ENCODE results near the gene CWC25.
"Not testable (repeated sequence)": the region's sequence is repeated elsewhere in the genome, so short reads cannot be mapped to it uniquely, and the experiment has no call there.

The CWC25 gene

GRCh38 chr17:38852771-38853291, 27.7 kb upstream of the CWC25 start:
- DNase-seq (ENCODE audit: low read depth): no peak

- no peak for DNase-seq (ENCODE audit: low read depth)
These were observed 26.3 kb upstream of the CWC25 start for GRCh38 chr17:38851434-38851833.

DNA sequence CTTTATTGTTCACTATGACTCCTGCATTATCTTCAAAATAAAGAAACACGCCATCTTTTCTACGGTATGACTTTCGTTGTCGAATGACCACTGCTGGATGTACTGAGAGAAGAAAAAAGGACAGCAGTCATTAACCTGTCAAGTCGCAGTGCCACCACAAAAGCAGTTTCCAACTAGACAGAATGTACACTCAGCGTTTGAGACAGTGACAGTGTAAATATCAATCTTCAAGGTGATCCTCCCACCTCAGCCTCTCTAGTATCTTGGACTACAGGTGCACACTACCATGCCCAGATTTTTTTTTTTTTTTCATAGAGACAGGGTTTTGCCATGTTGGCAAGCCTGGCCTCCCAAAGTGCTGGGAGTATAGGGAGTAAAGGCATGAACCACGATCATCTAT, 25.3 kb upstream of the CWC25 start:
- DNase-seq (ENCODE audit: low read depth): no peak

DNA sequence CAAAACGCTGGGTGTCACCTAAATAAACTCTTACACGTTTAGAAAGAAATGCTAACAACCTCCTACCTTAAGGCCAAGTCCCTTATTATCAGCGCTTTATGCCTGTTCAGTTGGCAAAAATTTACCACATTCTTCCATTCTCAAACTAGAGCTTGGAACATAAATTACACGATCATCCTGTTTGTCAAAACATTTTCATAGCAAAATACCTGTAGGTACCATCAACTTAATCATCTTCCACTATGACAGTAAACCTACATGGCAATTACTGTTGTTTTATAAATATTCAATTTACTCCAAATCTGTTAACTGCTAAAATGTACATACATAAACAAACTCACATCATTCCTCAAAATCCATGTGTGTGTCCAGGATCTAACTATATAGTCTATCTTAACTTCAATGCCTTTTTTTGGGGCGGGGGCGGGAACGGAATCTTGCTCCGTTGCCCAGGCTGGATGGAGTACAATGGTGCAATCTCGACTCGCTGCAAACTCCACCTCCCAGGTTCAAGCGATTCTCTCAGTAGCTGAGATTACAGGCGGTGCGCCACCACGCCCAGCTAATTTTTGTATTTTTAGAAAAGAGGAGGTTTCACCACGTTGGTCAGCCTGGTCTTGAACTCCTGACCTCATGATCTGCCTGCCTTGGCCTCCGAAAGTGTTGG, 24.0 kb upstream of the CWC25 start:
- no peak for DNase-seq (ENCODE audit: low read depth)

- no peak for DNase-seq (ENCODE audit: low read depth)
These were observed 23.4 kb upstream of the CWC25 start for GRCh38 chr17:38848557-38848891.

DNA sequence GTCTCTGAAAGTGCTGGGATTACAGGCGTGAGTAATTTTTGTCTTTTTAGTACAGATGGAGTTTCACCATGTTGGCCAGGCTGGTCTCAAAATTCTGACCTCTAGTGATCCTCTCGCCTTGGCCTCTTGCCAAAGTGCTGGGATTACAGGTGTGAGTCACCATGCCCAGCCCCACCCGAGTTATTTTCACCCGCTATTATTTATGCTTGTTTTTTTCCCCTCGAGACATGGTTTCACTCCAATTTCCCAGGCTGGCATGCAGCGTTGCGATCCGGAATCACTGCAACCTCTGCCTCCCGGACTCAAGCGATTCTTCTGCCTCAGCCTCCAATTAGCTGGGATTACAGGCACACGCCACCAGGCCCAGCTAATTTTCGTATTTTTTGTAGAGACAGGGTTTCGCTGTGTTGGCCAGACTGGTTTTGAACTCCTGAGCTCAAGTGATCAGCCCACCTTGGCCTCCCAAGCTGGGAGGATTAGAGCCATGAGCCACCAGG, 19.2 kb upstream of the CWC25 start:
- DNase-seq (ENCODE audit: low read depth): no peak

- no peak for DNase-seq (ENCODE audit: low read depth)
These were observed 684 bp upstream of the CWC25 start for GRCh38 chr17:38825762-38826247.

DNA sequence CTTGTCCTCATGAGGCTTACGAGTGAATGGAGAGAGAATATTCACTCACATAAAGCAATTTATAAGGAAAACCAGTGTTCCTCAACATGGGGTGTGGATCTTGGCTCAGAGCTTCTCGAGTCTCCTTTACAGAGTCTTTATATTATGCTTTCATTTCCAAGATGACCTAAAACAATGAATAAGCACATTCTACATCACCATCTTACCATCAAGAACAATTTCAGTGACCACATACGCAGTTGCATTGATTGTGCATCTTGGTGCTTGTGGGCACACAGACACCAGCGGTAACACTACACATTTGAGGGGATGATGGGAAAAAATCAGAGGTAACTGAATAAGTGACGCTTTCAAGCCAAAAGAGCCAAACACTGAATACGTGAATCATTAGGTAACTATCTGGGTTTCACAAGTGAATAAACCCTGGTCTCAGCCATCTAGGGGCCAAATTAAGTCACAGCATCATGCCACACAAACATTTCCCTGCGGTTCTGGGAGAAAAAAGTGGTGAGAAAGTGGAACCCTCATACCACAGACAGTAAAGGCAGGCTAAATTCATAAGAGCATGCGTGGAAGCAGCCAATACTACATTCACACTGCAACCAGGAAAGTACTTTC, 9.4 kb downstream of the CWC25 start:
- DNase-seq (ENCODE audit: low read depth): no peak

DNA sequence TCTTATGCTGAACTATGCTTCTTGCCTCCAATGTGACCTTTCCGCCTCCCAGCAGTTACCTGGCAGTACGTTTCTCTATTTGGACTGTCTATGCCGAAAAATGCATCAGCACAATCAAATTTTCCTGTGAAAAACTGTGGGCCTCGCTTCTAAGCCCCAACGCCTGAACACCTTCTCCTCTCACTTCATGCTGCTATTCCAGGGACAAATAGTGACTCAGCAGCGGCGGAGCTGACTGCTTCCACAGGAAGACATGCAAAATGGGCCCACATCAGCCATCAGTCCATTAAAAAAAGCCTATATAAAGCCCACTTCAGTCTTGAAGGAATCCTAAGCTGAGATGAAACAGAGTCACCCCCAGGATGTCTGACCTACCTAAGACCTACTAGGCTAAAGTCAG, 15.3 kb downstream of the CWC25 start:
- DNase-seq (ENCODE audit: low read depth): no peak

GRCh38 chr17:38800237-38800760, 24.8 kb downstream of the CWC25 start:
- no peak for DNase-seq (ENCODE audit: low read depth)

- peak; percentile 73 for DNase-seq (ENCODE audit: low read depth)
These were observed 25.5 kb downstream of the CWC25 start, which contains the start of gene PIP4K2B for GRCh38 chr17:38799501-38800236. PIP4K2B (minus strand) TSS chr17:38799556; CDS start chr17:38799424, 132 bp downstream.

DNA sequence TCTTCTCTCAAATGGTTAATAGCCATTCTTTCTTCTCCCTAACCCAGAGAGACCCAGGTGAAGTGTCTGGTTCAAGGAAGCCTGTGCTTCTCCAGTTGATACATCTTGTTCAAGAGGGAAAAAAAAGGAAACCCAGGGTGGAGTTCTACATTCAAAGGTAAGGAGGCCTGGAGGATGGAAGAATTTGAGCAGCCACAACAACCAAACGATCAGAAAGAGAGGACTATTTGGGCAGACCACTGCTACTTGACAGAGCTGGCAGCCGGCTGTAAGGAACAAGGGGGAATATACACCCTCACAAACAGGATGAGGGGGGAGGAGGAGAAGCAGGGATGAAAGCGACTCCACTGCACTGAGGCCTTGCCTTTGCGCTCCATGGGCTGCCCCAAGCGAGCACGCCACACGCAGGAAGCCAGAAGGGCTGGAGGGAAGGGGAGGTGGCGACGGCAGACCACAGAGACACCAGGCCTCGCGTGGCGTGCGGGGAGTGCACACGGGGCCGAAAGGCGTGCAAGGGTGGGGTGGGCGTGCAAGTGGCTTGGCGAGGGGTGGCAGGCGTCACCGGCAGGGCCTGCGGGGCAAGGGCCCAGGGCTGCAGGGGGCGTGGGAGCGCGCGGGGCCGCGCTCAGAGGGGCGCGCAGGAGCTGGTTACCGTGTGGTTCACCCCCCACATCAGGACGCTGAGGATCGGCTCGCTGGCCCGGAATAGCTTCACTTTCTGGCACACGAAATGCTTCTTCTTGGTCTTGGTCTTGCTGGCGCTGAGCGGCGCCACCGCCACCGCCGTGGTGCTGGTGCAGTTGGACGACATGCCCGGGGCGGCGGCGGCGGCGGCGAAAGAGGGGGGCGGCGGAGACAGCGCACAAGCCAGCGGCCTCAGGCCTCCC, 26.3 kb downstream of the CWC25 start:
- peak; percentile 34 for DNase-seq (ENCODE audit: low read depth)

DNA sequence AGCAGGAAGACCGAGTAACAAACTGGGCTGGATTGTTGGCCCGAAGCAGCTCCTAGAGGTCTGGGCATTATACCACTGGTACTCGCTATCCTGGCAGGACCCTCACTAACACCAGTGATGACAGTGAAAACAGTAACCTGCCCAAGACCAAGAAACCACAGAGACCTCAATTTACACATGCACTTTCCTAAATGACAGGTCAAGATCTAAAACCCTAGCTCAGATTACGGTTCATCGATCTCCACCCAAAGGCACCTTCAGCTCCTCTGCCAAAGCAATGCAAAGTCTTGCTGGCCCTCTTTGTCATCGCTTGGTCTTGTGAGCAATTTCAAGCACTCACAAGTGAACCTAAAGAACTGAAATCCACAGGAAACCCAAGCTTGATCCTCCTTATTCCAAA, 27.3 kb downstream of the CWC25 start:
- no peak for DNase-seq (ENCODE audit: low read depth)

GRCh38 chr17:38797158-38797490, 28.0 kb downstream of the CWC25 start:
- no peak for DNase-seq (ENCODE audit: low read depth)

- DNase-seq (ENCODE audit: low read depth): no peak
These were observed 28.5 kb downstream of the CWC25 start for GRCh38 chr17:38796451-38797157.

DNA sequence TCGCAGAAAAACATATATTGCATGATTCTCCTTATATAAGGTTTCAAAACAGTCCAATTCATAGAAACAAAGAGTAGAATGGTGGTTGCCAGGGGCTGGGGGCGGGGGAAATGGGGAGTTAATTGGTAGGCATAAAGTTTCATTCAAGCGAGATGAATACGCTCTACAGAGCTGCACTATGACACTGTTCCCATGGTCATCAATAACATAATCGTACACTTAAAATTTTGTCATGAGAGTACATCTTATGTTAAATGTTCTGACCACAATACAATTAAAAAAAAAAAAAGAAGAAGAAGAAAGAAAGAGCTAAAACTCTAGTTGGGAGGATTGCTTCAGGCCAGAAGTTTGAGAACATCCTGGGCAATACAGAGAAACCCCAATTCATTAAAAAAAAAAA, 30.9 kb downstream of the CWC25 start:
- DNase-seq (ENCODE audit: low read depth): no peak

DNA sequence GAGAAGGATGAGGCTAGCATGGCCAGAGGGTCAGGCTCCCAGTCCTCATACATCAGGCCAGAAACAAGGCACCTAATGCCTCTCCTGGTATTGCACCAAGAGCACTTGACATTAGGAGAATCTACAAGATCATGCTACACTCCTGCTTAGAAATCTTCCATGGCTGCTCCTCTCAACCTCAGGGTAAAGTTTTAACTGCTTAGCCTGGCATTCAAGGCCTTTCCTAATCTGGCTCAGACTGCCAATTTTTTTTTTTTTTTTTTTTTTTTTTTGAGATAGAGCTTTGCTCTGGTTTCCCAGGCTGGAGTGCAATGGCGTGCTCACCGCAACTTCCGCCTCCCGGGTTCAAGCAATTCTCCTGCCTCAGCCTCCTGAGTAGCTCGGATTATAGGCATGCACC, 34.0 kb downstream of the CWC25 start:
- no peak for DNase-seq (ENCODE audit: low read depth)

DNA sequence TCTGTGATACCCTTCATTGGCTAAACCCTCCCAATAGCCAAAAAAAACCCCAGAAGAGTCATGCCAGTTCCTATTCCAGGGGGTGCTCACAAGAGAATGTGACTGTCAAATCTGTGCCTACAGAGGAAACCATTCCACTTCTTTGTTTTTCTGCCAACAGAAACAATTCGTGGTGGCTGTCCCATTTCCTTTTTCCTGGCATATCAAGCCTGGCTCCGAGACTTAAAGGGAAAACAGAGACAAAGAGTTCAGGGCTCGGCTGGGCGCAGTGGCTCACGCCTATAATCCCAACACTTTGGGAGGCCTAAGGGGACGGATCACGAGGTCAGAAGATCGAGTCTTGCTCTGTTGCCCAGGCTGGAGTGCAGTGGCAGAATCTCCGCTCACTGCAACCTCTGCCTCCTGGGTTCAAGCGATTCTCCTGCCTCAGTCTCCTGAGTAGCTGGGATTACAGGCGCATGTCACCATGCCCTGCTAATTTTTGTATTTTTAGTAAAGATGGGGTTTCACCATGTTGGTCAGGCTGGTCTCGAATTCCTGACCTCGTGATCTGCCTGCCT, 34.9 kb downstream of the CWC25 start:
- DNase-seq (ENCODE audit: low read depth): not testable (repeated sequence)

DNA sequence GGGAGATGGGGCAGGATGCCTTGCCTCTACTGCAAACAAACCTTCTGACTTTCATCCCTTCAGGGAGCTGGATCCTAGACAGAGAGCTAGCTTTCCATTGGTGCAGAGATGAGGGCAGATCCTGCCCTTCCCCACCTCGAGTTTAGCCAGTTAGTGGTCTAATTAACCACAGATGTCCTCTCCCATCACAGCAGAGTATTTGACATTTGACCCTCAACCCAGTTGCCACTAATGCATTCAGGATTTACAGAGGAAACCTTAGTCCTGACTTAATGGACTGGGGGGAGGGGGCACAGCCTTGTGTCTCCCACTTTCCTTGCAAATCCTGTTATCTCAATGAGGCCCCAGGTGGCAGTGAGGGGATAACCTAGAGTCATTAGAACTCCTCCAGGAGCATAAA, 35.9 kb downstream of the CWC25 start:
- no peak for DNase-seq (ENCODE audit: low read depth)

DNA sequence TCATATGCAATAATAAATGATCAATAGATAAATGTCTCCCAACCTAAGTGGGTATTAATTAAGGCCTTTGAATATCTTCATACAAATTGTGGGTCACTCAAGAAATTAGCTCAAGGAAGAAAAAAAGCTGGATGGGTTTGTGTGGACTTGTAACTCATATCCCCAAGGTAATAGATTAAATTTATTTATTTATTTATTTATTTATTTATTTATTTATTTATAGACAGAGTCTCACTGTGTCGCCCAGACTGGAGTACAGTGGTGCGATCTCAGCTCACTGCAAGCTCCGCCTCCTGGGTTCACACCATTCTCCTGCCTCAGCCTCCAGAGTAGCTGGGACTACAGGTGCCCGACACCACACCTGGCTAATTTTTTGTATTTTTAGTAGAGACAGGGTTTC, 37.1 kb downstream of the CWC25 start:
- DNase-seq (ENCODE audit: low read depth): not testable (repeated sequence)

DNA sequence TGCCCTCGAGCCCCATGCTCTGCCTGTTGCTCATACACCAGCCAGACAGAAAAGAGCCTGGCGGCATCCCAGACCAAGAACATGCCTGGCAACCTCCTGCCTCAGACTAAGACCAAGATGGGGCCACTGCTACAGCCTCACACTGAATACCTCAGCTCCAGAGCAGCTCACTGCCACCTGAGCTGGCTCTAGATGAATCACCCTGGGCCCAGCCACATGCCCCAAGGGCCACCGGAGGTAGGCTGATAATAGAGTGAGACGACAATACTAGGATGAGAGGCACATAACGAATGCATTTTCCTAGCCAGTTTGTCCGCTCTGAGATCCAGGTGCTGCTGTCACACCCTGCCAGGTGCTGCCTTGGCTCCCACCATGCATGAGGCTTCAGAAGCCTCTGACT, 38.7 kb downstream of the CWC25 start:
- no peak for DNase-seq (ENCODE audit: low read depth)

All from activated gamma-delta T cell treated with anti-CD3 and anti-CD28 coated beads, Interleukin-2, amount 50 U/mL, for 16 hours (primary cell).